ENCODE data around the gene PTPN3.

The PTPN3 gene

GRCh38 chr9:109452761-109453160, 45.3 kb downstream of the PTPN3 start:
- TF ChIP-seq TEAD4 (IDR thresholded peaks at IDR 0.05), result no peak
- no peak for TF ChIP-seq NFIC (IDR thresholded peaks at IDR 0.05)
- no peak for TF ChIP-seq TAF1 (IDR thresholded peaks at IDR 0.05; ENCODE audit: low read depth)
- no peak for TF ChIP-seq TCF12 (IDR thresholded peaks at IDR 0.05; ENCODE audit: low read depth)

- TF ChIP-seq, protein P1, sequence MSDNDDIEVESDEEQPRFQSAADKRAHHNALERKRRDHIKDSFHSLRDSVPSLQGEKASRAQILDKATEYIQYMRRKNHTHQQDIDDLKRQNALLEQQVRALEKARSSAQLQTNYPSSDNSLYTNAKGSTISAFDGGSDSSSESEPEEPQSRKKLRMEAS (IDR thresholded peaks at IDR 0.05), result no peak
- TF ChIP-seq USF1 (IDR thresholded peaks at IDR 0.05) (no peak), TCF12 (IDR thresholded peaks at IDR 0.05; ENCODE audit: low read depth) (no peak), EP300 (IDR thresholded peaks at IDR 0.05; ENCODE audit: borderline replicate concordance) (no peak)
Observed at GRCh38 chr9:109451311-109452025, 46.6 kb downstream of the PTPN3 start.

DNA sequence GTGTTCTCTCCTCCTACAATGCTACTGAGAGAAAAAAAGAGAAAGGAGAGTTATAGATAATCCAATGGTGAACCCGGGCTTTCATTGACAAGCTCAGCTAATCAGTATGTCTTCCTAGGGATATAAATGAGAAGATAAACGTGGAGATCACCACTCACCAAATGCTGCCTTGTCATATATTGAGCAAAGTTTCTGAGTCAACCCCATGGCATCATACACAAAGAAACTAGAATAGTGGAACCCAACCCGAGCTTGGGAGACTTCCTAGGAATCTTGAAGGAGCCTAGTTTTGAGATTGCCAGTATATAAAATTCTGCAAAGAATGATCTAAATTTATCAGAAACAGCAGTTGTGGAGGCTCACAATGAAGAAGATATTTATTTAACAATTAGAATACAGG, 47.8 kb downstream of the PTPN3 start:
- TF ChIP-seq TEAD4 (IDR thresholded peaks at IDR 0.05) (no peak), YY1 (IDR thresholded peaks at IDR 0.05; ENCODE audit: low read depth) (no peak), NFIC (IDR thresholded peaks at IDR 0.05) (no peak), EP300 (IDR thresholded peaks at IDR 0.05; ENCODE audit: borderline replicate concordance) (no peak), USF1 (IDR thresholded peaks at IDR 0.05) (no peak), CEBPB (IDR thresholded peaks at IDR 0.05) (no peak), TAF1 (IDR thresholded peaks at IDR 0.05; ENCODE audit: low read depth) (no peak), TCF12 (IDR thresholded peaks at IDR 0.05; ENCODE audit: low read depth) (no peak), EGR1 (IDR thresholded peaks at IDR 0.05) (no peak)
- TF ChIP-seq, protein P1 (IDR thresholded peaks at IDR 0.05), result no peak
- TF ChIP-seq, protein P2, sequence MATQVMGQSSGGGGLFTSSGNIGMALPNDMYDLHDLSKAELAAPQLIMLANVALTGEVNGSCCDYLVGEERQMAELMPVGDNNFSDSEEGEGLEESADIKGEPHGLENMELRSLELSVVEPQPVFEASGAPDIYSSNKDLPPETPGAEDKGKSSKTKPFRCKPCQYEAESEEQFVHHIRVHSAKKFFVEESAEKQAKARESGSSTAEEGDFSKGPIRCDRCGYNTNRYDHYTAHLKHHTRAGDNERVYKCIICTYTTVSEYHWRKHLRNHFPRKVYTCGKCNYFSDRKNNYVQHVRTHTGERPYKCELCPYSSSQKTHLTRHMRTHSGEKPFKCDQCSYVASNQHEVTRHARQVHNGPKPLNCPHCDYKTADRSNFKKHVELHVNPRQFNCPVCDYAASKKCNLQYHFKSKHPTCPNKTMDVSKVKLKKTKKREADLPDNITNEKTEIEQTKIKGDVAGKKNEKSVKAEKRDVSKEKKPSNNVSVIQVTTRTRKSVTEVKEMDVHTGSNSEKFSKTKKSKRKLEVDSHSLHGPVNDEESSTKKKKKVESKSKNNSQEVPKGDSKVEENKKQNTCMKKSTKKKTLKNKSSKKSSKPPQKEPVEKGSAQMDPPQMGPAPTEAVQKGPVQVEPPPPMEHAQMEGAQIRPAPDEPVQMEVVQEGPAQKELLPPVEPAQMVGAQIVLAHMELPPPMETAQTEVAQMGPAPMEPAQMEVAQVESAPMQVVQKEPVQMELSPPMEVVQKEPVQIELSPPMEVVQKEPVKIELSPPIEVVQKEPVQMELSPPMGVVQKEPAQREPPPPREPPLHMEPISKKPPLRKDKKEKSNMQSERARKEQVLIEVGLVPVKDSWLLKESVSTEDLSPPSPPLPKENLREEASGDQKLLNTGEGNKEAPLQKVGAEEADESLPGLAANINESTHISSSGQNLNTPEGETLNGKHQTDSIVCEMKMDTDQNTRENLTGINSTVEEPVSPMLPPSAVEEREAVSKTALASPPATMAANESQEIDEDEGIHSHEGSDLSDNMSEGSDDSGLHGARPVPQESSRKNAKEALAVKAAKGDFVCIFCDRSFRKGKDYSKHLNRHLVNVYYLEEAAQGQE (IDR thresholded peaks at IDR 0.05; ENCODE audit: low read depth), result no peak

GRCh38 chr9:109449036-109449798, 48.9 kb downstream of the PTPN3 start:
- TF ChIP-seq FOXM1 (IDR thresholded peaks at IDR 0.05; ENCODE audit: borderline replicate concordance, low read depth) (no peak), CREB1 (IDR thresholded peaks at IDR 0.05; ENCODE audit: low read depth) (no peak), EGR1 (IDR thresholded peaks at IDR 0.05) (no peak), NFIC (IDR thresholded peaks at IDR 0.05) (no peak), EP300 (IDR thresholded peaks at IDR 0.05; ENCODE audit: borderline replicate concordance) (no peak), TCF12 (IDR thresholded peaks at IDR 0.05; ENCODE audit: low read depth) (no peak), CEBPB (IDR thresholded peaks at IDR 0.05) (no peak), RAD21 (IDR thresholded peaks at IDR 0.05; ENCODE audit: low read depth) (no peak), USF1 (IDR thresholded peaks at IDR 0.05) (no peak), YY1 (IDR thresholded peaks at IDR 0.05; ENCODE audit: low read depth) (no peak), TAF1 (IDR thresholded peaks at IDR 0.05; ENCODE audit: low read depth) (no peak), ZBTB7A (IDR thresholded peaks at IDR 0.05; ENCODE audit: low read depth) (no peak), TEAD4 (IDR thresholded peaks at IDR 0.05) (no peak)
- TF ChIP-seq, protein P2 (IDR thresholded peaks at IDR 0.05; ENCODE audit: low read depth), result no peak
- TF ChIP-seq, protein P1 (IDR thresholded peaks at IDR 0.05), result no peak

DNA sequence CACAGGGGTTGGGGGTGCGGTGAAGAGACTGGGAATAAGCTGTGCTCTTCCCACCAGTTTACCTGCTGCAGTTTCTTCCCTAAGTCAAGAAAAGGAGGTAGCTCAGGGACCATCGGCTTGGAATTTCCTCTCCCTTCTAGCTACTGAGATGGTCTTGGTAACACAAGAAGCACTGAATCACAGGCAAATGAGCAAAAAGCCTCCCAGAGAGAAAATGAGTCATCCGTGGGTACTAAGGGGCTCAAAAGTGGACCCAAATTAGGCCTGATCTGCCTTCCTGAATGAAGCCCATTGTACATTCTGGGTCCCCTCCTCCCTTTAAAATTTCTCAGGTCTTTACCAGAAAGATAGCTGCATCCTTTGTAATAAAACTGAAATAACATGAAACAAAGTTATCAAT, 49.9 kb downstream of the PTPN3 start:
- no peak for TF ChIP-seq NFIC (IDR thresholded peaks at IDR 0.05)
- no peak for TF ChIP-seq FOXM1 (IDR thresholded peaks at IDR 0.05; ENCODE audit: borderline replicate concordance, low read depth)
- TF ChIP-seq TAF1 (IDR thresholded peaks at IDR 0.05; ENCODE audit: low read depth), result no peak
- TF ChIP-seq USF1 (IDR thresholded peaks at IDR 0.05), result no peak
- no peak for TF ChIP-seq EGR1 (IDR thresholded peaks at IDR 0.05)
- no peak for TF ChIP-seq TEAD4 (IDR thresholded peaks at IDR 0.05)
- TF ChIP-seq CEBPB (IDR thresholded peaks at IDR 0.05), result no peak
- TF ChIP-seq ZBTB7A (IDR thresholded peaks at IDR 0.05; ENCODE audit: low read depth), result no peak
- TF ChIP-seq RAD21 (IDR thresholded peaks at IDR 0.05; ENCODE audit: low read depth), result no peak
